ENCODE data around the gene NPLOC4.

- TF ChIP-seq CTCF (conservative IDR thresholded peaks at IDR 0.05; ENCODE audit: low read length) (no peak), EZH2phosphoT487 (IDR thresholded peaks at IDR 0.05; ENCODE audit: borderline replicate concordance) (no peak)
Measured at GRCh38 chr17:81581758-81582157, 55.2 kb downstream of the NPLOC4 start.

Data from Loucy (cell line).